Fibroblast of peridontal ligament (primary cell): Measurements from ENCODE around the gene SPATA31D4.
"Not testable (repeated sequence)": the region's sequence is repeated elsewhere in the genome, so short reads cannot be mapped to it uniquely, and the experiment has no call there.

Source experiments
- DNase-seq: peaks from one replicate; pipeline ENCODE4 v3.0.0-alpha.2; 2010; ENCODE audit errors: extremely low read depth

SPATA31D4 gene

DNA sequence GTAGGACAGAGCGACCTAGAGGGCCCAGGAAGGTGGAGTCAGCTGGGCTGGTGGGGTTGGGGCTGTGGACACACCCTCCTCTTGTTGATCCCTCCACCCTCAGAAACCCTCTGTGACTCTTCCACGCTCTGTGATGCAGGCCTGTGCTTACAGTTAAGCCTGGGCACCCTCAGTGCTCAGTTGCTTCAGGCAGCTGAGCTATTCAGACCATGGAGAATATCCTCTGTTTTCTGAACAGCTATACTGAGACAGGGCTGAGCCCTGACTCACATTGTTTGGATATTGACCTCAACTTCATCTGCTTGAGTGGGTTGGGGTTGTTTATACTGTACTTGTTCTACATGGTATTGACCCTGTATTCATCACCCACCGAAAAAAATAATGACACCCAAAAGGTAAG, at the start of gene SPATA31D4:
Gene SPATA31D4, plus strand, starts transcription at position 124 of the 400 bp plus-strand sequence. Its CDS starts 86 bp downstream, at position 210.
- DNase-seq: not testable (repeated sequence)

DNA sequence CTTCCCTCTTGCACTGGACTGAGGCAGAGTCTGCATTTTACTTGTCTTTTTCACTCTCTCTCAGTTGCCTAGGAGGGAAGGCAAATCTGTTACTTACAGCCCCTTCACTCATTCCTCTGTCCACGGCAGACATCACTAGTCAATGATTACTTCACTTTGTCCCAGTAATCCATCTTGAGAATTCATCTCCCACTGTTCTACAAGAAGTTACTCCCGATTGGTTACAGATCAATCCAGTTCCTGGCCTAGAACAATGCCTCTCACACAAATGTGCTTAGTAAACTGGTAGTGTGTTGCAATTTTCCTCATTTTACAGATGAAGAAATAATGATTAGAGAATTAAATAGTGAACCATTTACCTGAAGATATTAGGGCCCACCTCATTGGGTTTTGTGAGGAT, 49.7 kb upstream of the SPATA31D4 start:
- no peak for DNase-seq

DNA sequence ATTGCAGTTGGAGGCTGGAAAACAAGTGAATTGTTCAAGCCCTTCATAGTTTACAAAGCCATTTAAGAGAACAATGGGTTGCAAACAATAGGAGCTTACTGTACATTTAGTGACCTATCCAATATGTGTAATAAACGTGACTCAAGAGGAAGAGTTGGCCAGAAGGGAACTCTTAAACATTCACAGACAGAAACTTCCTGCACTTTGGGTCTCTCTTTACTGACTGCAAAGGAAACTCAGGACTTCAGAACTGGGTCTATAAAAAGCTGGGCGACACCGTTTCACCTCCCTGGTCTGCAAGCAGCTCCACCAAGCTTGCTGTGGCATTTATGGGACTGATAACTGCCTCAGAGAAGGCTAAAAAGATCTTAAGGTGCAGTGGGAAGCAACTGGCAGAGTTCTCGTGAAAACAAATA, 48.7 kb upstream of the SPATA31D4 start:
- DNase-seq: no peak

DNA sequence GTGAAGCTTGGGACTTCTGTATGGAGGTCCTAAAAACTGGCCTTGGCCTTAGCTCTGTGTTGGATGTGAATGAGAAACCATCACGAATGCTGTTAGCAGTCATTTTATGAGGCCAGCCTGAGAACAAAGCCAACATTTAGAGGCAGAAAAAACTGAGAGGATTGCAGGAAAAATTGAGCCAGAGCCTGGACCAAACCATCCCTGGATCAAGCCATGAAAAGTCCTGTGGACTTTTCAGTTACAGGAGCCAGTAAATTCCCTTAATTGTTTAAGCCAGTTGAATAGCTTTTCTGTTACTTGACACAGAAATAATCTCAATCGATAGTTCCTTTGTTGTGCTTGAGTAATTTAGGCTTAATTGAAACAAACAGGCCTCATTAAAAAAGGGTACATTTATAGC, 42.6 kb upstream of the SPATA31D4 start:
- no peak for DNase-seq

DNA sequence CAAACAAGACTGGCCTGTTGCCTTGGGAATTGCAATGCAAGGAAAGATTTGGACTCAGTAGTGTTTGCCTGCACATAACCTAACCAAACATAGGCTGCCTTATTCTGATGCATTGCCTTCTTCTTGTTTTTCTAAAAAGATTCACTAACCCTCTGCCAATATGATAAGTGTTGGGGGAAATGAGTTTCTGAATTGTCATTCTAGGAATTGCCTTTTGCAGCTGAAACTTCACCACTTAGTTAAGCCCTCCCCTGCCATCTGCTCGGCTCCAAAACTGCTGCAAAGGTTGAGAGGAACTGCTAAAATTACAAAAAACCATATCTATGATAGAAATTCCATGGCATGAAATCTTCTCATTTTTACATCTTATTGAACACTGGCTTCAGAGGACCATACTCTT, 41.6 kb upstream of the SPATA31D4 start:
- no peak for DNase-seq

DNA sequence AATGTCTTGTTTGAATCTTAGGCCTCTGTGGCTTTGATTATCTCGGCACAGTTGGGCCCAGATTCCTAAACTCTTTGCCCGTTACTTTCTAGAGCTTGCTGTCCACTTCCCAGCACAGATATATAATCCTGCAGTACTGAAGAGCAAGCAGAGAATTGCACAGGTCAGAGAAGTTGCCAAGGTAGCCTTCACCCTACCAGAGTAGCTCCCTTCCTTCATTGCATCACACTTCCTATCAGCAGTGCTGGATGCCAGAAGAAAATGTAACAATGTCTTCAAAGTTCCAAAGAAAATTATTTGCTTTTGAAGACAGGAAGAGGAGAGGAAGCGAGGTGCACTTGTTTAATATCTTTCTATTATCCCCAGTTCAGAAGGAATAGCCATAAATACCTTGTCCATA, 38.1 kb upstream of the SPATA31D4 start:
- DNase-seq: no peak

DNA sequence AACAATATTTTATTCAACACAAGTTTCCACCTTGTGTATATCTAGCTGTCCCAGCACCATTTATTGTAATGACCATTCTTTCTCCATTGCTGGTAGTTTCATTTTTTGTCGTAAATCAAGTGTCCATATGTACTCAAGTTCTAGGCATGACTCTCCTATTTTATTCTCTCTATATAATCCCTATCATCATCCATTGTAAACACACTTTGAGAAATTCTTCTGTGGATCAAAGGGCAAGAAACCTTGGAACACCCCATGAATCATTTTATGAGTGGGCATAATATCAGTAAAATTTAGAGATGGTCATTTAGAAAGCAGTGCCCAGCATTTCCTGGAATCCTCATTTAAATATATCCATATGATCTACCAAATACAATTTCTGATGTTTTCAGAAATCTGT, 35.8 kb upstream of the SPATA31D4 start:
- DNase-seq: no peak

DNA sequence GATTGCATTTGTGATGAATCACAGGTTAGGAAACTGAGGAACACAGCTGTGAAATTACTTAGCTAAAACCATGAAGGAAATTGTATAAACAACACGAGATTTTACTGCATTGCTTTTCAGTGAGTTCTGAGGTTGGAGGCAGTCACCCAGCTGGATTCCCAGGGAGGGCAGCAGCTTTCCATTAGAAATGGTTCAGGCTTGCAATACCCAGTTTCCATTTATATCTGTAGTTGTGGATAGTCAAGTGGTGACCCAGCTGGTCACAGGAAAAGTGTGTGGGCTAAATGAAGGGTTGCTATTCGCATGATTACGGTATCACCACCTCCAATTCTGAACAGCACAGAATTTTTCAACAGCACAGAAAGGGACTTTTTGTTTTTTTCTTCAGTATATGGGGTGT, 34.3 kb upstream of the SPATA31D4 start:
- DNase-seq: peak; percentile 71

DNA sequence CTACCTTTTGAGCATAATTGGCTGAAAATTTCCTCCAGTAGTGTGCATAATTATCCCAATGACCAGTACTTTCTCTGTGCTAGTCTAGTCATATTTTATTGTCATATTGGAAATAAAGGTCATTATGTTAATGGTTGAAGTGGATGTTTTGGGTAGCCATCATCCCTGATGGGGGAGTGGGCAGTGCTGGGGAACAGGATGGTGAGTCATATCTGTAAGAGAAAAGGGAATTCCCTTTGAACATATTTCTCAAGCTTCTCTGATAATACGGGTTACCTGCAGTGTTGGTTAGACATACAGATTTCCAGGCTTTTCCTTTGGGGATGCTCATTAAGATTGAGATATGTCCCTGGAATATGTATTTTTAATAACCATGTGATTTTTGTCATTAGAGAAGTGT, 33.3 kb upstream of the SPATA31D4 start:
- DNase-seq: no peak

DNA sequence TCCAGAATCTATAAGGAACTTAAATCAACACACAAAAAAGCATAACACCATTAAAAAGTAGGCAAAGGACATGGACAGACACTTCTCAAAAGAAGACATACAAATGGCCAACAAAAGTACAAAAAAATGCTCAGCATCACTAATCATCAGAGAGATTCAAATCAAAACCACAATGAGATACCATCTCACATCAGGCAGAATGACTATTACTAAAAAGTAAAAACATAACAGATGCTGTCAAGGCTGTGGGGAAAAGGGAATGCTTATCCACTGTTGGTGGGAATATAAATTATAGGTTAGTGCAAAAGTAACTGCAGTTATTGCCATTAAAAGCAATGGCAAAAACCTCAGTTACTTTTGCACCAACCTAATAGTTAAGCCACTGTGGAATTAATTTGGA, 32.2 kb upstream of the SPATA31D4 start:
- DNase-seq: no peak

DNA sequence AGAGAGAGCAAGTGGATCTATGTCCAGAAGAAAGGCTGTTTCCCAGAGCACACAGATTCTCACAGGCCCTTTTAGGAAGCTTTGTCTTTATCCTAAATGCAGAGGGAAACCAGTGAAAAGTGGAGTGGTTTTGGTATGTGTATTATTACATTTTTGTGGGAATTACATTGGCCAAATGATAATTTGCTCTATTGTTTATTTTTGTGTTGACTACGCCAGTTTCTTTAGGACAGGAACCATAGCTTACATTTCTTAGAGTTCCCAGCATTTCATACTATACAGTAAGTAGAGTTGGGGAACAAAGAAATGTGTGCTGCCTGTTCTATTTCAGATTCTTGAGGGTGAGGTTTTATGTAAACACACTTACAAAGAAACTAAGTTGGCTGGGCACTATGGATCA, 29.4 kb upstream of the SPATA31D4 start:
- DNase-seq: peak; percentile 85

DNA sequence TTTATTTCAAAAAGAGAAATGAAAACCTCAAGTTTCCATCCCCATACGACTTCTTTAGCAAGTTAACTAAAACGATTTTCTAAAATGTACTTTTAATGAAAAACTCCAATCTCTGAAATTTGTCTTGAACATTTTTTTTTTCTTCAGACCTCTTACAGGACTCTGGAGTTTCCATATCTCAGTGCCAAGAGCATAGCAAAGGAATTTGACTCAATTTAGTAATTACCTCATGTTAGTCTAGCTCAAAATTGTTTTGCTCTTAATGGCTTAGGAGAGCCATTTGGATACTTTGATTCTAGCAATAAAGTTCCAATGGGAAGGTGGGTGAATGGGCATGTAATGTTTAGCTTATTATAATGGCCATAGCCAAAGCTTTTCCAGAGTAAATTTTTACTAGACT, 26.0 kb upstream of the SPATA31D4 start:
- peak; percentile 75 for DNase-seq

DNA sequence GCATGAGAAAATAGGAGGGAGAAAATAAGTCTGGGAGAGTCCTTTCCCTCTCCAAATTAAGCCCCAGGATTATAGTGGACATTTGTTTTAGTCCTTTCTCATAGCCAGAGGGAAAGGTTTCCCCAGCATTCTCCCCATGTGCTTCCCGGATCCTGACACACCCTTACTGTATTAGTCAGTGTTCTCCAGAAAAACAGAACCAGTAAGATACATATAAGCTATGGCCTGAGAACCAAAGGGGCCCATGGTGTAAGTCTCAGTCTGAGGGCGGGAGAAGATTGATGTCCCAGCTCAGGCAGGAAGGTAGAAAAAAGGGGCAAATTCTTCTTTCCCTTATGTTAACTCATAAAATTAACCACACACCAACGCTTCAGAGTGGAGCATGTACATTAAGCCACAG, 25.6 kb upstream of the SPATA31D4 start:
- DNase-seq: peak; percentile 37

DNA sequence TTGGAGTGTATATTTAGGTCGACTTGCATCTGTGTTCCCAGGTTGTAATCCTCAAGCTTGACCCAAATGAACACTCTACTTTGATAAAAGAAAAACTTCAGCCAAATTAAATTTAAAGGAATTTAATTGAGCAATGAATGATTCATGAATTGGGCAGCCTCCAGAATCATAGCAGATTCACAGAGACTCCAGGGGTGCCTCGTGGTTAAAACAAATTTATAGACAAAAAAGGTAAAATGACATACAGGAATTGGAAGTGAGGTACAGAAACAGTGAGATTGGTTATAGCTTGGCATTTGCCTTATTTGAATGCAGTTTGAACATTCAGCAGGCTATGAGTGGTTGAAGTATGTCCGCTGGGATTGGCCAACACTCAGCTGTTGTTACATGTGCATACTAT, 21.6 kb upstream of the SPATA31D4 start:
- peak; percentile 65 for DNase-seq

DNA sequence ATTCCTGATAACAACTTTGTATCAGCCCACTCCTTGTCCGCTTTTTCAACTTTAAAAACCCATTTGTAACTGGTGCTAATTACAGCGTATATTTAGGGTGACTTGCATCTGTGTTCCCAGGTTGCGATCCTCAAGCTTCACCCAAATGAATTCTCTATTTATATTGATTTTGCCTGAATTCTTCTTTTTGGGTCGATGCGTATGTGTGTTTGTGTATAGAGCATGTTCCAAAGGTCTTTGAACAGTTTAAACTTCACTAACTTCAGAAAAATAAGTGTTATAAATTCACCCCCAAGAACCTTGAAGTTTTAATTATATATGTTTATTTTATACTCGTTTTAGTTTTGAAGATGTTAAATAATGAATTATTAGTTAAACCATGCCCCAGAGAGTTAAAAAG, 16.1 kb upstream of the SPATA31D4 start:
- no peak for DNase-seq

DNA sequence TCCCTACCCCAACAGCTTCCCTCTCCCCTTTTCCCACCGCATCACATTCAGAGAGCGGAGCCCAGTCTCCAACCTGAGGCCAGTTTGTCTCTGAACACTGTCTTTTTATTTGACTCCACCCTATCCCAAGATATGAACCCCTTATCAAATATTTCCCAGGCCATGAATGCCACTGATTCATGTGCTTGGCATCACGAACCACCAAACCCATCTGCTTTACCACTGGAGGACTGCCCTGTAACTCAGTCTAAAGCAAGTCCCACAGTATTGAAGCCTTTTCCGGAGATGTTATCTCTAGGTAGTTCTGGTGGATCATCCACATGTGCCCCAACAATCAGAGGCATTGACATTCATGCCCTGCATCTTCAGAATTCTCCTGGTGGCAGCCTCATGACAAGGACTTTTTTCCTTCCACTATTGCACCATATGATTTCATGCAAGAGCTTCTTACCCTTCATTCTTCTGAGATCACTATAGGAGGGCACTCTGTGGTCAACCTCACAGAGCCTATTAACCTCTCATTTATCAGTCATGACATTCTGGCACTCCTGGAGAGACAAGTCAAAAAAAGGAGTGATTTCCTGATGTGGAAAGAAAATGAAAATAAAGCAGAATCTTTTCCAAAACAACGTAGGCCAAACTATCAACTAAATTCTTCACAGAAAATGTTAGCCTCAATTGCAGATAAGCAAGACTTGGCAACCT, 12.3 kb upstream of the SPATA31D4 start:
- no peak for DNase-seq

DNA sequence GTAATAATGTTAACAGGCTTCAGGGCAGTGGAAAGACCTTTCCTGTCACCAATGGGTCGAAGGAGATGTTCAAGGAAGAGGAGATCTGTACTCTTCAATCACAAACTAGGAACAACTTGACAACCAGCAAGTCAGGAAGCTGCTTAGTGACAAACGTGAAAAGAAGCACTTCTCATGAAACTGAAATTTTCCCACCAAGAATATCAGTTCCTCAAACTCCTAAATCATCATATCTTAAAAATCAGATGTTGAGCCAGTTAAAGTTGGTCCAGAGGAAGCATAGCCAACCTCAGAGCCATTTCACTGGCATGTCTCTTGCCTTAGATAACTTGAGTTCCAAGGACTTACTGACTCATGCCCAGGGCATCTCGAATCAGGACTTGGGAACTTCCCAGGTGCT, 9.7 kb upstream of the SPATA31D4 start:
- not testable (repeated sequence) for DNase-seq

DNA sequence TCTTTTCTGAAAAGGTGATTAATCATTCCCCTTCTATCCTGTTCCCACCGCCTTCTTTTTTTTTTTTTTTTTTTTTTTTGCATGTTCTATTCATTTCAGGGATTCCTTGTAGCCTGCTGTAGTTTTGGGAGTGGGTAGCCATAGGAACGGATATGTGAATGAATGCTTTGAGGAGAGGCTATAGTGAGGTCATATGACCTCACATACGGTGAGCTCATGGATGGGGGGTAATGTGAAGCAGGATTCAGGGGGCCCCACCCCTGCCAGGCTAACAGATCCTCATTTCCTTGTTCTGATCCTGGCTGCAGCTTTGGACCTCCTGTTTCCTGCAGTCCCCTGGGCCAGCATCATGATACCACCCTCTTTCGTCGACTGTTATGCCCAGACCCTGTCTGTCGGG, 1.9 kb downstream of the SPATA31D4 start:
- DNase-seq: not testable (repeated sequence)

DNA sequence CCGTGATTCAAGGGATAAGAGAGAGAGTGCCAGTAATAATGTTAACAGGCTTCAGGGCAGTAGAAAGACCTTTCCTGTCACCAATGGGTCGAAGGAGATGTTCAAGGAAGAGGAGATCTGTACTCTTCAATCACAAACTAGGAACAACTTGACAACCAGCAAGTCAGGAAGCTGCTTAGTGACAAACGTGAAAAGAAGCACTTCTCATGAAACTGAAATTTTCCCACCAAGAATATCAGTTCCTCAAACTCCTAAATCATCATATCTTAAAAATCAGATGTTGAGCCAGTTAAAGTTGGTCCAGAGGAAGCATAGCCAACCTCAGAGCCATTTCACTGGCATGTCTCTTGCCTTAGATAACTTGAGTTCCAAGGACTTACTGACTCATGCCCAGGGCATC, 5.3 kb downstream of the SPATA31D4 start:
- not testable (repeated sequence) for DNase-seq

DNA sequence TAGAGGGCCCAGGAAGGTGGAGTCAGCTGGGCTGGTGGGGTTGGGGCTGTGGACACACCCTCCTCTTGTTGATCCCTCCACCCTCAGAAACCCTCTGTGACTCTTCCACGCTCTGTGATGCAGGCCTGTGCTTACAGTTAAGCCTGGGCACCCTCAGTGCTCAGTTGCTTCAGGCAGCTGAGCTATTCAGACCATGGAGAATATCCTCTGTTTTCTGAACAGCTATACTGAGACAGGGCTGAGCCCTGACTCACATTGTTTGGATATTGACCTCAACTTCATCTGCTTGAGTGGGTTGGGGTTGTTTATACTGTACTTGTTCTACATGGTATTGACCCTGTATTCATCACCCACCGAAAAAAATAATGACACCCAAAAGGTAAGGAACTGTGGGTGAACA, 15.2 kb downstream of the SPATA31D4 start, which contains the start of gene SPATA31D3:
Gene SPATA31D3, plus strand, starts transcription at position 108 of the 400 bp plus-strand sequence. Its CDS starts 86 bp downstream, at position 194.
- DNase-seq: not testable (repeated sequence)

DNA sequence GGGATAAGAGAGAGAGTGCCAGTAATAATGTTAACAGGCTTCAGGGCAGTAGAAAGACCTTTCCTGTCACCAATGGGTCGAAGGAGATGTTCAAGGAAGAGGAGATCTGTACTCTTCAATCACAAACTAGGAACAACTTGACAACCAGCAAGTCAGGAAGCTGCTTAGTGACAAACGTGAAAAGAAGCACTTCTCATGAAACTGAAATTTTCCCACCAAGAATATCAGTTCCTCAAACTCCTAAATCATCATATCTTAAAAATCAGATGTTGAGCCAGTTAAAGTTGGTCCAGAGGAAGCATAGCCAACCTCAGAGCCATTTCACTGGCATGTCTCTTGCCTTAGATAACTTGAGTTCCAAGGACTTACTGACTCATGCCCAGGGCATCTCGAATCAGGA, 20.4 kb downstream of the SPATA31D4 start:
- not testable (repeated sequence) for DNase-seq

DNA sequence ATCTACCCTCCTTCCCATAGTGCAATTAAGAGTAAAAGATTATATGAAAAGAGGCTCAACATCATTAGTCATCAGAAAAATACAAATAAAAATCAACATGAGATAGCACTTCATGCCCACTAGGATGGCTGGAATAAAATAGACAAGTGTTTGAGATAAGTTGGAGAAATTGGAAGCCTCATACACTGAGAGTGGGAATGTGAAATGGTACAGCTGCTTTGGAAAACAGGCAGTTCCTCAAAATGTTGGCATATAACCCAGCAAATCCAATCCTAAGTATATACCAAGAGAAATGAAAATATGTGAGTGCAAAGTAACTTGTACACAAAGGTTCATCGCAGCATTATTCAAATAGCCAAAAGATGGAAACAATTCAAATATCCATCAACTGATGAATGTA, 24.9 kb downstream of the SPATA31D4 start:
- DNase-seq: no peak

DNA sequence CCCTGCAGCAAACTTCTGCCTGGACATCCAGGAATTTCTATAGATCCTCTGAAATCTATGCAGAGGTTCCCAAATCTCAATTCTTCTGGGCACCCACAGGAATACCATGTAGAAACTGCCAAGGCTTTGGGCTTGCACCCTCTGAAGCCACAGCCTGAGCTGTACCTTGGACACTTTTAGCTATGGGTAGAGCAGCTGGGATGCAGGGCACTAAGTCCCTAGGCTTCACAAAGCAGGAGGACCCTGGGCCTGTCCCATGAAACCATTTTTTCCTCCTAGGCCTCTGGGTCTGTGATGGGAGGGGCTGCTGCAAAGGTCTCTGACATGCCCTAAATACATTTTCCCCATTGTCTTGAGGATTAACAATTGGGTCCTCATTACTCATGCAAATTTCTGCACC, 27.4 kb downstream of the SPATA31D4 start:
- no peak for DNase-seq
